ENCODE results near the gene TRAF3IP1.

DNA sequence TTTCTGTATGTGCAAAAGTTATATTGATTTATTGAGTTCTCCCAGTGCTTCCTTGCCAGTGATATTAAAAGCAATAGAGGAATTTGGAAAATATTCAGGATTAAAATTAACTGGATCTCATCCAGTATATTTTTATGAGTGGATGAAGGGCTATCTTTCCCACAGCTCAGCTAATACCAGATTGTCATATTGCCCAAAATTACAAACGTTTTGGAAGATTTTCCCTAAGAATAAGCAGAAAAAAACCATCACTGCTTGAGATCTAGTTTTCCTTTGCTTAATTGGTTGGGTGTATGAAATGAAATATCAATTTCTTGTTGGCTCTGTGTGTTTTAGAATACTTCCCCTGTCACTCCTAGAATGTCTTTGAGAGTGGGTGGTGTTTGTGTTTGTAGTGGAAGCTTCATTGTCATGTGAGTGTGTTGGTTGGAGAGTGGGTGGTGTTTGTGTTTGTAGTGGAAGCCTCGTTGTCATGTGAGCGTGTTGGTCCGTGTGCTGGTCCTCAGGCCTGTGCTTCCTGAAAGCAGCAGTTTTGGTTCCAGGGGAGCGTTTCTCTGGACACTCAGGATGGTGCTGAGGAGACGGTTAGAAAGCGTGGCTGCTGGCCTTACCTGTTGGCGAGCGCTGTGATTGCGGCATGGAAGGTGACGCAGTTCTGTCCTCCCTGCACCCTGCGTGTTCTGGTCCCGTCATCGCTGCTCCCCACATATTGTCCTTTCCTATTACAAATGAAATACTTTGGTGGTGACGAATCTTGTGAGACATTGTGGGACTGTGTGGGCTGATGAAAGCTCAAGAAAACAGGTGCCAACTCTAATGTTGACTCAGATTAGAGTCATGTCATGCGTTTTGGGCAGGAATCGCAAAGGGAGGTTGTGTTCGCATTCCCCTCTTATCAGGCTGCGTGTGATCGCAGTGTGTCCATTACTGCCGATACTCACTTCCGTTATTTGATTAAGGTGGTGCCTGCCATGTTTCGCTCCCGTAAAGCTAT is 118.8 kb downstream of the TRAF3IP1 start:
- TF ChIP-seq EZH2 (IDR thresholded peaks at IDR 0.05; ENCODE audit: borderline replicate concordance, insufficient read depth, low read length, poor library complexity, severe bottlenecking), result no peak
- no peak for TF ChIP-seq CTCF (IDR thresholded peaks at IDR 0.05; ENCODE audit: poor library complexity, severe bottlenecking)
- no peak for TF ChIP-seq SMC3 (conservative IDR thresholded peaks at IDR 0.05; ENCODE audit: poor library complexity)
- no peak for TF ChIP-seq RAD21 (conservative IDR thresholded peaks at IDR 0.05)
- no peak for TF ChIP-seq POLR2AphosphoS5 (IDR thresholded peaks at IDR 0.05)
- TF ChIP-seq REST (IDR thresholded peaks at IDR 0.05; ENCODE audit: borderline replicate concordance), result no peak
- TF ChIP-seq EP300 (conservative IDR thresholded peaks at IDR 0.05; ENCODE audit: poor library complexity, severe bottlenecking), result no peak
- no peak for TF ChIP-seq TAF1 (IDR thresholded peaks at IDR 0.05; ENCODE audit: low read depth)
- no peak for TF ChIP-seq MXI1 (conservative IDR thresholded peaks at IDR 0.05; ENCODE audit: poor library complexity, severe bottlenecking)

Data from neural cell (in vitro differentiated cells).